Measurements from ENCODE around the gene SLC25A26.

DNA sequence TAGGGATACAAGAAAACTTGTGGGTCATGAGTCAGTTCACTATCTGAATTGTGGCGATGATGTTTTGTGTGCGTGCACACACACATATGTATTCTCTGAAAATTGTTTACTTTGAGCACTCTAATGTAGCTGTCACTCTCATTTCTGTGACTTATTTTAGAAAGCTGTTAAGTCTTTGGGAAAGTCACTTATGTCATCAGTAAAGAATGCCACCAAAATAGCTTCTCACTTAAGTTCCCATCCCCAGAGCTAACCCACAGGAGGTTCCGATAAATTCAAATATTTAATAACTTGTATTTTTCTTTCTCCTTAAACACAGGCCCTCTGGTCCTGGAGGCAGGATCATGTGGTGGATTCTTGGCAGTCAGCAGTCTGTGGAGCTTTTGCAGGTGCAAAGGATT lies 141.7 kb downstream of the SLC25A26 start:
- TF ChIP-seq, protein P1, sequence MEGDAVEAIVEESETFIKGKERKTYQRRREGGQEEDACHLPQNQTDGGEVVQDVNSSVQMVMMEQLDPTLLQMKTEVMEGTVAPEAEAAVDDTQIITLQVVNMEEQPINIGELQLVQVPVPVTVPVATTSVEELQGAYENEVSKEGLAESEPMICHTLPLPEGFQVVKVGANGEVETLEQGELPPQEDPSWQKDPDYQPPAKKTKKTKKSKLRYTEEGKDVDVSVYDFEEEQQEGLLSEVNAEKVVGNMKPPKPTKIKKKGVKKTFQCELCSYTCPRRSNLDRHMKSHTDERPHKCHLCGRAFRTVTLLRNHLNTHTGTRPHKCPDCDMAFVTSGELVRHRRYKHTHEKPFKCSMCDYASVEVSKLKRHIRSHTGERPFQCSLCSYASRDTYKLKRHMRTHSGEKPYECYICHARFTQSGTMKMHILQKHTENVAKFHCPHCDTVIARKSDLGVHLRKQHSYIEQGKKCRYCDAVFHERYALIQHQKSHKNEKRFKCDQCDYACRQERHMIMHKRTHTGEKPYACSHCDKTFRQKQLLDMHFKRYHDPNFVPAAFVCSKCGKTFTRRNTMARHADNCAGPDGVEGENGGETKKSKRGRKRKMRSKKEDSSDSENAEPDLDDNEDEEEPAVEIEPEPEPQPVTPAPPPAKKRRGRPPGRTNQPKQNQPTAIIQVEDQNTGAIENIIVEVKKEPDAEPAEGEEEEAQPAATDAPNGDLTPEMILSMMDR (IDR thresholded peaks at IDR 0.05): no peak
- no peak for TF ChIP-seq POLR2A (IDR thresholded peaks at IDR 0.05)

Measured in tibial nerve (tissue), 3 donors.